Activated T-cell treated with anti-CD3 and anti-CD28 coated beads, Interleukin-2, amount 50 U/mL, for 72 hours (primary cell): ENCODE data around the gene CPSF3. TPM values are rescaled to one million over a fixed set of nuclear protein-coding genes. Genes with fewer than 3 reads are reported as not detected.
"Not testable (repeated sequence)": the region's sequence is repeated elsewhere in the genome, so short reads cannot be mapped to it uniquely, and the experiment has no call there.

Source experiments
- ATAC-seq, 2 donors: fragments of 150-1000 bp; cut with Tn5 transposase; replicated peaks in 1 of 2; 2 replicates each; pipeline ENCODE4 v1.10.0; 2021; ENCODE audit warnings: moderate library complexity in 2 of 2, mild to moderate bottlenecking in 1 of 2
- DNase-seq, 2 donors: peaks; one replicate each; pipeline ENCODE4 v3.0.0; 2021 to 2022; ENCODE audit warnings: mixed read lengths in 1 of 2
- H3K27ac Mint-ChIP-seq: one replicate; pipeline ENCODE4 v1.8.0; 2022; ENCODE audit warnings: mild to moderate bottlenecking, moderate library complexity, mixed read lengths
- H3K27me3 Mint-ChIP-seq: one replicate; pipeline ENCODE4 v1.8.0; 2022; ENCODE audit warnings: low read depth, mixed read lengths
- H3K36me3 Mint-ChIP-seq, 2 donors: one replicate each; pipeline ENCODE4 v1.8.0; 2022; ENCODE audit warnings: mixed read lengths in 2 of 2, mild to moderate bottlenecking in 1 of 2; ENCODE audit not compliant: insufficient read depth in 2 of 2
- H3K4me1 Mint-ChIP-seq: one replicate; pipeline ENCODE4 v1.8.0; 2022; ENCODE audit warnings: low read depth, mixed read lengths
- H3K4me3 Mint-ChIP-seq, 2 donors: one replicate each; pipeline ENCODE4 v1.8.0; 2022; ENCODE audit warnings: mild to moderate bottlenecking in 2 of 2, mixed read lengths in 2 of 2, moderate library complexity in 2 of 2
- H3K9me3 Mint-ChIP-seq, 2 donors: one replicate each; pipeline ENCODE4 v1.8.0; 2022; ENCODE audit warnings: mixed read lengths in 2 of 2
- total RNA-seq, 2 donors: library from RNA; stranded (reverse); gene quantifications; one replicate each; pipeline ENCODE4 v1.2.3, GENCODE V29; 2022

Gene CPSF3
- total RNA-seq, 2 donors from 2014 or later: 62.3 to 75.0 TPM

GRCh38 chr2:9493478-9493877 lies 70.0 kb downstream of the CPSF3 start:
- H3K4me1 Mint-ChIP-seq: peaks cover 46% of the 10 kb centered on the region
- no peaks in the 10 kb centered on the region for H3K9me3 Mint-ChIP-seq
- DNase-seq: no peak
- peak overlapping the region; percentile 4 to 56 for H3K4me3 Mint-ChIP-seq
- H3K36me3 Mint-ChIP-seq: peaks cover 3 to 6% of the 10 kb centered on the region in 2 donors
- peak overlapping the region; percentile 97 for H3K27ac Mint-ChIP-seq
- no peaks in the 10 kb centered on the region for H3K27me3 Mint-ChIP-seq
- peak; percentile 69 to 70 for ATAC-seq

GRCh38 chr2:9494081-9494480 lies 70.6 kb downstream of the CPSF3 start:
- Mint-ChIP-seq H3K9me3 (no peaks in the 10 kb centered on the region), H3K36me3 (peaks cover 3 to 6% of the 10 kb centered on the region in 2 donors), H3K27me3 (no peaks in the 10 kb centered on the region), H3K4me3 (peak overlapping the region in 1 of 2 donors; percentile 56), H3K4me1 (peaks cover 40% of the 10 kb centered on the region), H3K27ac (peak overlapping the region; percentile 97)
- ATAC-seq (peak; percentile 42 to 53), DNase-seq (no peak)

GRCh38 chr2:9497017-9497416 lies 73.6 kb downstream of the CPSF3 start:
- Mint-ChIP-seq H3K4me3 (no peak overlapping the region), H3K27me3 (no peaks in the 10 kb centered on the region), H3K36me3 (peaks cover 3 to 6% of the 10 kb centered on the region in 2 donors), H3K27ac (peak overlapping the region; percentile 47), H3K9me3 (no peaks in the 10 kb centered on the region), H3K4me1 (peaks cover 43% of the 10 kb centered on the region)
- DNase-seq: no peak
- ATAC-seq: peak; percentile 64 to 69

- H3K9me3 Mint-ChIP-seq: no peaks in the 10 kb centered on the region
- peaks cover 3 to 6% of the 10 kb centered on the region in 2 donors for H3K36me3 Mint-ChIP-seq
Observed at GRCh38 chr2:9498210-9498609, 74.8 kb downstream of the CPSF3 start.

GRCh38 chr2:9508931-9509330 lies 85.5 kb downstream of the CPSF3 start:
- ATAC-seq (no peak), DNase-seq (no peak)
- H3K36me3 Mint-ChIP-seq: peaks cover under 1 to 13% of the 10 kb centered on the region in 2 donors
- H3K27me3 Mint-ChIP-seq: no peaks in the 10 kb centered on the region
- no peak overlapping the region for H3K27ac Mint-ChIP-seq
- no peaks in the 10 kb centered on the region for H3K9me3 Mint-ChIP-seq
- no peak overlapping the region for H3K4me3 Mint-ChIP-seq
- no peaks in the 10 kb centered on the region for H3K4me1 Mint-ChIP-seq

More at GRCh38 chr2:9498210-9498609, 74.8 kb downstream of the CPSF3 start:
- no peak overlapping the region for H3K27ac Mint-ChIP-seq
- peaks cover 37% of the 10 kb centered on the region for H3K4me1 Mint-ChIP-seq
- no peaks in the 10 kb centered on the region for H3K27me3 Mint-ChIP-seq
- DNase-seq: no peak
- no peak overlapping the region for H3K4me3 Mint-ChIP-seq
- no peak for ATAC-seq

DNA sequence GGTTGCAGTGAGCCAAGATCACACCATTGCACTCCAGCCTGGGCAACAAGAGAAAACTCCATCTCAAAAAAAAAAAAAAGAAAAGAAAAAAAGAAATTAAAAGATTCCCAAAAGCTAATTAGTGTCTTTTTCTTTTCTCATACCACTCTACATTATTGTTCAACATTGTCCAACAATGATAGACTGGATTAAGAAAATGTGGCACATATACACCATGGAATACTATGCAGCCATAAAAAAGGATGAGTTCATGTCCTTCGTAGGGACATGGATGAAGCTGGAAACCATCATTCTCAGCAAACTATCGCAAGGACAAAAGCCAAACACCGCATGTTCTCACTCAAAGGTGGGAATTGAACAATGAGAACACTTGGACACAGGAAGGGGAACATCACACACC lies 90.5 kb downstream of the CPSF3 start:
- ATAC-seq, DNase-seq, H3K4me3 Mint-ChIP-seq, H3K9me3 Mint-ChIP-seq, H3K27me3 Mint-ChIP-seq, H3K4me1 Mint-ChIP-seq, H3K27ac Mint-ChIP-seq: not testable (repeated sequence)
- peaks cover 7 to 21% of the 10 kb centered on the region in 2 donors for H3K36me3 Mint-ChIP-seq

DNA sequence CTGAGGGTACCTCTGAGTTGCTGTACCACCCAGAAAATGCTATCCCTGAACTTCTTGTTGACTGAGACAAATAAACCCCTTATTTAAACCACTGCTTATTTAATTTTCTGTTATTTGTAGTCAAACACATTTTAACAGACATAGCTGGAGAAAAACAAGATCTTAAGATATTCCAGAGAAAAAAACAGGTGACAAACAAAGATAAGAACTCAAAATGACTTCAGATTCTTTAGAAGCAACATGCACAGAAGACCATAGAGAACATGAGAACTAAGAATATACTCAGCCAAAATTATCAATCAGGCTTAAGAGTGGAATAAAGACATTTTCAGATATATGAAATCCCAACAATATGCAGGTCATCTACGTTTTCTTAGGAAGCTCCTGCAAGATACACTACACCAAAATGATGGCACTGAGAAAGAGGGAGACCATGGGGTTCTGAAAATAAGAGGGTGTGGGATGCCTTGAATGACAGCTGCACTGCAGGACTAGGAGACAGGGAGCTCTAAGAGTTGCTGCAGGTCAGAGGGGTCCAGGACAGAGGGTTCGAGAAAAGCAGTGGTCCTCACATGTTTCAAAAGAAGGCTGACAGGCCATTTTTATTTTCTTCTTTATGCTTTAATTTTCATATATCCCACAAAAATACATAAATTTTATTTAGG lies 93.8 kb downstream of the CPSF3 start:
- peaks cover 11 to 21% of the 10 kb centered on the region in 2 donors for H3K36me3 Mint-ChIP-seq

DNA sequence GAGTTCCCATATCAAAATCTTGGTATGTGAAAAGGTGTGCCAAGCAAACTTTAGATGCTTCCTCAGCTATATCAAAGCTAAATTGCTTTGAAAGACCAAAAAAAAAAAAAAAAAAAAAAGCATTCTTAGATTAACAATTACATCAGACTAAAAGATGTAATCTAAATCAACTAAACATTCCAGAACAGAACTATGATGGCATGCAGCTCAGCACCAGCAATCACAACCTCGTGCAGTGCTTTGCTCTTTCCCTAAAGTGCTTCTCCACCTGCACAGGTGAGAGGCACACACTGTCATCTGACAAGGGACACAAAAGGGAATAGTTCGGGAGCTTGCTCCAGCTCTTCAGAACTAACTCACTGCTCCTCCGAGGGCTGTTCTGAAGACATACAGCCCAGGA lies 94.7 kb downstream of the CPSF3 start:
- DNase-seq (no peak), ATAC-seq (no peak)
- Mint-ChIP-seq H3K27ac (no peak overlapping the region), H3K36me3 (peaks cover 11 to 19% of the 10 kb centered on the region in 2 donors), H3K4me1 (no peaks in the 10 kb centered on the region), H3K9me3 (no peaks in the 10 kb centered on the region), H3K27me3 (no peaks in the 10 kb centered on the region), H3K4me3 (no peak overlapping the region)

More for the DNA sequence above, 93.8 kb downstream of the CPSF3 start:
- H3K4me1 Mint-ChIP-seq: no peaks in the 10 kb centered on the region
- H3K9me3 Mint-ChIP-seq: no peaks in the 10 kb centered on the region
- H3K4me3 Mint-ChIP-seq: no peak overlapping the region
- H3K27ac Mint-ChIP-seq: peak overlapping the region; percentile 7
- ATAC-seq (no peak), DNase-seq (no peak)
- H3K27me3 Mint-ChIP-seq: no peaks in the 10 kb centered on the region

DNA sequence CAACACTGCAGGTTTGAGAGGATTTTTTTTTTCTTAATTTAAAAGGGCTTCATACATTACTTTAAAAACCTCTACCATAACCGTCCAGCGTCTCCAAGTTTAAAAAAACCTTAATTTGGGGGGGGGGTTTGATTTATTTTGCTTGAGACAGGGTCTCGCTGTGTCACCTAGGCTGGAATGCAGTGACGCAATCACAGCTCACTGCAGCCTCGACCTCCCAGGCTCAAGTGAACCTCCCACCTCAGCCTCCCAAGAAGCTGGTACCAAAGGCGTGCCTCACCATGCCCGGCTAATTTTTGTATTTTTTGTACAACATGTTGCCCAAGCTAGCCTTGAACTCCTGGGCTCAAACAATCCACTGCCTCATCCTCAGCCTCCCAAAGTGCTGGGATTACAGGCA lies 95.3 kb downstream of the CPSF3 start:
- ATAC-seq: no peak
- DNase-seq: no peak
- no peak overlapping the region for H3K27ac Mint-ChIP-seq
- no peak overlapping the region for H3K4me3 Mint-ChIP-seq
- no peaks in the 10 kb centered on the region for H3K27me3 Mint-ChIP-seq
- no peaks in the 10 kb centered on the region for H3K4me1 Mint-ChIP-seq
- peaks cover 13 to 20% of the 10 kb centered on the region in 2 donors for H3K36me3 Mint-ChIP-seq
- H3K9me3 Mint-ChIP-seq: no peaks in the 10 kb centered on the region

DNA sequence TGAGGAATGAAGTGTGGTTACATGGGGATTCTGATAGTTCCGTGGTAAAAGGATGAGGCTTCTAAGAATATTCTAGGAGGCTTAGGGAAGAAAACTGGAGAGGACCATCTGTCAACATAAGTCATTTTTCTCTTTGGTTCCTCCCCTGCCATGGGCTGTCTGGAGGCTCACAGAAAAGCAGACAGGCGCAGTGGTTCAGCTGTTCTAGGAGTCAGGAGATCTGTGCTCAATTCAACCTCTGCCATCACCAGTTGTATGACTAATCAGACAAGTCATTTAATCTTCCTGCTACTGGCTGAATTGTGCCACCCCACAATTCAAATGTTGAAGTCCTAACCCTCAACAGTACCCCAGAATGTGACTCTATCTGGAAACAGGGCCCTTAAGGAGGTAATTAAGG lies 95.8 kb downstream of the CPSF3 start:
- no peaks in the 10 kb centered on the region for H3K27me3 Mint-ChIP-seq
- ATAC-seq (peak in 1 of 2 donors; percentile 59), DNase-seq (no peak)
- no peak overlapping the region for H3K4me3 Mint-ChIP-seq
- H3K27ac Mint-ChIP-seq: no peak overlapping the region
- no peaks in the 10 kb centered on the region for H3K4me1 Mint-ChIP-seq
- H3K9me3 Mint-ChIP-seq: no peaks in the 10 kb centered on the region
- H3K36me3 Mint-ChIP-seq: peaks cover 10 to 19% of the 10 kb centered on the region in 2 donors

Other genes with a start within 250 kb of the CPSF3 start
- gene ASAP2, start 216.8 kb upstream of the CPSF3 start, total RNA-seq: under 1 TPM; 0.10 to 0.42 TPM
- gene ITGB1BP1, start 126 bp upstream of the CPSF3 start, total RNA-seq: 100 to 1,000 TPM in 1 of 2 donors, 10 to 100 TPM in 1; 79.5 to 132 TPM
- 10 to 100 TPM; 70.4 to 75.9 TPM for gene IAH1, start 50.9 kb downstream of the CPSF3 start, total RNA-seq
- gene ADAM17, start 132.2 kb downstream of the CPSF3 start, total RNA-seq: 10 to 100 TPM; 22.9 to 30.1 TPM
- gene YWHAQ, start 207.3 kb downstream of the CPSF3 start, total RNA-seq: 100 to 1,000 TPM; 207 to 251 TPM